Keratinocyte (primary cell): ENCODE data around the gene ITPK1.

Experiments
- CTCF ChIP-seq, 3 experiments: IDR thresholded peaks in 1 of 3; conservative IDR thresholded peaks in 1 of 3; optimal IDR thresholded peaks in 1 of 3; 2 replicates in 2 of 3; 3 replicates in 1 of 3; pipeline versions ENCODE3 to v1.5.1; 2011; ENCODE audit warnings: low read length in 3 of 3, mild to moderate bottlenecking in 3 of 3, moderate library complexity in 2 of 3, control low read depth in 1 of 3, inconsistent platforms in 1 of 3; ENCODE audit not compliant: insufficient read depth in 2 of 3; ENCODE audit errors: extremely low read depth in 1 of 3
- EZH2 ChIP-seq: IDR thresholded peaks from one replicate; pipeline ENCODE4 v1.6.1; 2012; ENCODE audit warnings: inconsistent platforms, mild to moderate bottlenecking, low read length, moderate library complexity

GRCh38 chr14:92993302-92993701 lies 122.4 kb downstream of the ITPK1 start:
- TF ChIP-seq CTCF (optimal IDR thresholded peaks at IDR 0.05 in 1 of 3, IDR thresholded peaks at IDR 0.05 in 1 of 3, conservative IDR thresholded peaks at IDR 0.05 in 1 of 3; ENCODE audit: extremely low read depth in 1 of 3, insufficient read depth in 2 of 3, low read length in 3 of 3) = no peak
- no peak for TF ChIP-seq EZH2
